ENCODE results near the gene UBTD1.

Gene UBTD1

DNA sequence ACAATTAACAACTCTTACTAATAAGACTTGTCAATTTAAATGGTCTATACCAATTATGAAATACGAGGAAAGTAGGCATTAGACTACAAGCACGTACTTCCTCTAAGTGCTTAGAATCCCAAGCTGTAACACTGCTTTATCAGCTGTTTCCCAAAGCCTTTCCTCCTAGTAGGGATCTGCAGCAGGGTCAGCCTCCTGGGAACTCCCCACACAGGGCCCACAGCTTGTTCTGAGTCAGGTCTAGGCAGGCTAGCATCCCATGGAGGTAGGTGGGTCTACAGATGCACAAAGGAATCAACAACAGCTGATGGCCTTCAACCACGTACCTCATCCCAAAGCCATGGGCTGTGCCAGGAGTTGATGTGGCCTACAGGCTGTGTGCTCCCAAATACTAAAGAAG, 15.2 kb upstream of the UBTD1 start:
- DNase-seq (ENCODE audit: low read depth) = no peak

DNA sequence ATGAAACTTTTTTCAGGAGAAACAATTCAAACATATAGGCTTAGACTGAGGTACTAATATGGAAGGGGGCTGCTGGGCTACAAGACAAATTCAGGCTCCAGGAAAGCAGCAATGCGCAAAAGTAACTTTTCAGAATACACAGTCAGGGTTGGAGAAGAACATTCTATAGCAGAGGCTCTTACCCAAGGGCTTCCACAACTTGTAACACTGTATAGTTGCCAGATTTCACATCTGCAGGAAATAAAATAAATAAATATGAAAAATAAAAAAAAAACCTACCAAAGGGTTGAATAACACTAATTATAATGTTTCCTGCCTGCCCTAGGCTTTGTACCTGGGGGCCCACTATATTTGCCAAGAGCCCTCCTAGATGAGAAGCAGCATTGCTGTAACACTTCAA, 14.8 kb upstream of the UBTD1 start:
- DNase-seq (ENCODE audit: low read depth) = no peak

DNA sequence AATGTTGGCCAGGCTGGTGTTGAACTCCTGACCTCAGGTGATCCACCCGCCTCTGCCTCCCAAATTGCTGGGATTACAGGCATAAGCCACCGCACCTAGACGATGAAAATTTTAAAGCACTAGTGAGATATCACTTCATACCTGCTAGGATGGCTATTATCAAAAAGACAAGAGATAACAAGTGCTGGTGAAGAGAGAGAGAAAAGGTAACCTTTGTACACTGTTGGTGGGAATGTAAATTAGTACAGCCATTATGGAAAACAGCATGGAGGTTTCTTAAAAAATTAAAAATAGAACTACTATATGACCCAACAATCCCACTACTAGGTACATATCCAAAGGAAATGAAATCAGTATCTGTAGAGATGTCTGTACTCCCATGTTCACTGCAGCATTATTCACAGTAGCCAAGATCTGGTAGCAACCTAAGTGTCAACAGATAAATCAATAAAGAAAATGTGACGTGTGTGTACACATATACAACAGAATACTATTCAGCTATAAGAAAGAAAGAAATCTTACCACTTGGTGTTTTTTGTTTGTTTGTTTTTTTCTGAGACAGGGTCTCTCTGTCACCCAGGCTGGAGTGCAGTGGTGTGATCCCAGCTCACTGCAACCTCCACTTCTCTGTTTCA, 13.0 kb upstream of the UBTD1 start:
- no peak for DNase-seq (ENCODE audit: low read depth)

DNA sequence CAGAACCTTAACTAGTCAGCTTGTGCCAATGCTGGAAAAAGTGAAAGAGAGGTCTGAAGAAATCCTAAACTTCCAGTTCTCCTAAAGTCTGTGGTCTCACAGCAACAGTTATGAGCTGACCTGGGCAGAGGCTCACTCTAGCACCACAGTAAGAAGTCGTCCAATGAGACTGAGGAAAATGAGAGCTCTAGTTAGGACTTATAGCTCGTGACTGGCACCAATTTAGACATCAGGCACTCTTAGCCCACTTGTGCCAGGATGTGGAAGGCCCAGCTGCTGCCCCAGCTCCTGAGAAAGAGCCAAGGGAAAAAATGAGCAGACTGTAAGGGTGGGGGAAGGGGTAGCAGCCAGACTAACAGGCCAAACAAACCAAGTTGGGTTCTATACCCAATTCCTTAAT, 8.1 kb upstream of the UBTD1 start:
- DNase-seq (ENCODE audit: low read depth) = no peak

DNA sequence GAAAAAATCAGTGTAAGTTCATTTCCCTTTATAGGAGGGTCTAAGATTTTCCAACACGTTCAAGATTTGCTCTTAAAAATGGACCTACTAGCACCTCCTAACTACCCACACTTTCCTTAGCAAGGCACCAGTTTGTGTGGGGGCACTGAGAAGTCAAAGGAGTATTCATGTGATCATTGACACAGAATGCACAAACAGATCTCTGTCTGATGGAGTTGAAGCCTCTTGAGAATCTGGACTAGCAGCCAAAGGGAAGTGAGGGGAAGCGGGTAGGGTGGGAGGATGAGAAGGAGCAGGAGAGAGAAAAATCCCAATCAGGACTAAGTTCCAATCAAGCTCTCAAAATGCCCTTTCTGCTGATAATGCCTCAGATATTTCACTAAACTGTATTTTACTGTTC, 4.6 kb upstream of the UBTD1 start:
- no peak for DNase-seq (ENCODE audit: low read depth)

DNA sequence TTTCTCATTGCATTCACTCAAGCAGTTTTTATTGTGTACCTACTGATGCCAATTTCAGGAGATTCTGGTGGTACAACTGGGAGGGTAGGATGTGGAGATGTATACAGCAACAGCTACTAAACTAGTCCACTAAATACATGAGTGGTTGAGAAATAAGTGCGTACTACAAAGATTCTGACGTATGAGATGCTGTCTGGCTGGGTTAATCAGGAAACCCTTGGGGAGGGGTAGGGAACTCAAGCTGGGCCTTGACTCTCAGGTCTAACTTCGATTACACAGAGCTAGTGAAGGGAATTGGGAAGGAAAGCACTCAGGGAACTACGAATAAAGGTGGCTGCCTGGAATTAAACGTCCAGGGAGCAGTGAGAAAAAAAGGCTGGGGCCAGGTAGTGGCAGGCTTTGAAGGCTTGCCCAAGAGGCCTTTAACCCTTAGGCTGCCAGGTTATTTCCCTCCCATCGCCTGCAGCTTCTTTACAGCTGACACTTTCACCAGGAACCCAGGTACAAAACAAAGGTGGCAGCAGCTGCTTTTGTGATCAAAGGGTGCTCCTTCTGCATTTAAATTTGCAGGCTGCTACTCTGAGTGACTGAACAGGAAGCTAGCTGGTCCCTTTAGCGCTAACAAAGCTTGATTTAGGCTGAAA, 3.7 kb upstream of the UBTD1 start:
- DNase-seq (ENCODE audit: low read depth) = no peak

DNA sequence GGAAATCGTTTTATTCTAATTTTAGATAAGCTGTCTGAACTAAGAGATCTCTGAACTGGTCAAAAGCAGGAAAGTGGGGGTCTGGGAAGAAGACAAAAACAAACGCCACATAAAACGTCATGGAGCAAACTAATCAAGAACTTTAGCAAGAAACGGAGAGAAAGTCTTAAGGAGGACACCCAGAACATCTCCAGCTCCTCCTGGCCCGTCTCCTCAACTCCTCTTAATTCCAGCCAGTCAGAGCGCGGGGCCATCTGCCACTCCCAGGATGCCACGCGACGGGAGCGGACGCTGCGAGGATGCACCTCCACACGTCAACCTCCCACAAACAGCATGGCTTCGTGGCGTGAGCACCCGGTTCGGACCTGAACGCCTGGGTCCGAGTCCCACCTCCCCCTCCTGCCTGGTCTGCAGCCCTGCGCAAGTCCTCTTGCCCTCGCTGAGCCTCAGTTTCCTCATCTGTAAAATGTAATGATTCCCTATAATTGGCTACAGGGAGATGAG, 1.1 kb upstream of the UBTD1 start:
- peak; percentile 33 for DNase-seq (ENCODE audit: low read depth)

DNA sequence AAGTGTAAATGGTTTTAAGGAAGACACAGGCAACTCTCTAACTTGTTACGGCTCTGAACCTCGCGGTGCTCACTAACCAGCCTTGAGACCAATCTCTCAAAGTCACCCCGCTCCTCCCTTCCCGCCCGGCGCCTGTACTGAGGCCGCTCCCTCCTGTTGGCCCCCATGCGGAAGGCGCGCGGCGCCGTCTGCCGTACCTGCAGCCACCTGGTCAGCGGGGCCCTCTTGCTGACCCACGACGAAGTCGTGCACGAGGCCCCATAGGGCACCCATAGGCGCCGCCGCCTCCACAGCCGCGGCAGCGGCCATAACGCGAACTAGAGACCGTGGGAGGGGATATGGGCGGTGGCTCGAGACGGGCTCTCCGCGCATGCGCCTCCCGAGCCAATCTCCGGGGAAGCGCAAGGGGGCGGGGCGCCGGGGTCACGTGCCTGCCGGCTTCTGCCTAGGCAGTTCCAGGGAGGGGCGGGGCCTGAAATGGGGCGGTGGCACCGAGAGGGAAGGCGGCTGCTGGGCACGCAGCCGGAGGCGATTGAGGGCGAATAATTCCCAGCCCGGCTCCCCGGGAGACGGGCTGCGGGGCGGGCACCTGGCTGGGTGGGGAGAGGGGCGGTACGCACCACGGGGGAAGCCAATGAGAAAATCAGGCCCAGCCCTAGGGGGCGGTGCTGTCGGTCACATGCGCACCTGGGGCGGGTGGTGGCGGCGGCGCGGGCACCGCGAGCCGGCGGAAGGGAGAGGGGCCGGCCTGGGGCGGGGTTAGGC, 466 bp upstream of the UBTD1 start, which contains the start of gene MMS19:
Gene MMS19, minus strand, starts transcription at position 347 of the 765 bp plus-strand sequence. Its CDS starts 38 bp downstream, at position 309.
- DNase-seq (ENCODE audit: low read depth) = peak; percentile 98

DNA sequence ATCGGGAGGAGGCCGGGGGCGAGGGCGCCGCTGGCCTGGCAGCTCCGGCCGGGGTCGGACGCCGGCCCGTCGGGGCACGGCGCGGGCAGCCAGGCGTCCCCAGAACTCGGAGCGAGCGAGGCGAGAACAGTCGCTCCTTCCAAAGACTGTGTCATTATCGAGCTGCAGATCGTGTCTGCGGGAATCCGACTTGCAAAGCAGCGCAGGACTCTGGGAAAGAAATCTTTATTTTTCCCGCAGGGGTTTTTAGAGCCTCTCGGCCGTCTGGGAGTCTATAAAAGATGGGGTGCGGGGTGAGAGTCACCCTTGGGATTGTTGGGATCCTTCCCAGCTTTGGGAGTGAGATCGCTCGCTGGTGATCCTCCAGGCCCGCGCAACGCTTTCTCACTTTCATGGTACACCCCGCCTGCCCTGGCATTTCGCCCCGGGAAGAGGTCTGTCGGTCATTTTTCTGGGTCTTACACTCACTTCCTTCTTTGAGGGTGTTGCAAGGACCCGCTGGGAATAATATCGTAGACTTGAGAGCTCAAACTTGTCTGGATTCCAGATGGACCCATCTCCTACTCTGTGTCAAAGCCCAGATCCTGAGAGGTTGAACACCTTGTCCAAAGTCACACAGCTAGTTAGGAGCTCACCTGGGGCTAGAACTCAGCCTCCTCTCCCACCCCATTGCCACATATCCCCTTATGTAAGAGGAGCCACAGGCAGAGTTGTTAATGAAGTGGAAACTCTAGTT, 1.0 kb downstream of the UBTD1 start:
- DNase-seq (ENCODE audit: low read depth) = no peak

DNA sequence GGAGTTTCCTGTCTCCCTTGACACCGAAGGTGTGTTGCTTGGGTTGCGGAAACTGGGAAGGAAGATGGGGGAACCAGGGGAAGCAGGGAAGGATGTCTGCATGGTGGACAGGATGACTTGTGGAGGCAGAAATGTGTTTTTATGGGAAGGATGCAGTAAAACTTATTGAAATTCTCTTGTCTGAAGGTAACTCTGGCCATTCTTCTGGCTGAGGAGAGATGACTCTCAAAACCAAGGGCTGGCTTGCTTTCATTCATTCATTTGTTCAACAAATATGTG, 1.5 kb downstream of the UBTD1 start:
- DNase-seq (ENCODE audit: low read depth) = no peak

DNA sequence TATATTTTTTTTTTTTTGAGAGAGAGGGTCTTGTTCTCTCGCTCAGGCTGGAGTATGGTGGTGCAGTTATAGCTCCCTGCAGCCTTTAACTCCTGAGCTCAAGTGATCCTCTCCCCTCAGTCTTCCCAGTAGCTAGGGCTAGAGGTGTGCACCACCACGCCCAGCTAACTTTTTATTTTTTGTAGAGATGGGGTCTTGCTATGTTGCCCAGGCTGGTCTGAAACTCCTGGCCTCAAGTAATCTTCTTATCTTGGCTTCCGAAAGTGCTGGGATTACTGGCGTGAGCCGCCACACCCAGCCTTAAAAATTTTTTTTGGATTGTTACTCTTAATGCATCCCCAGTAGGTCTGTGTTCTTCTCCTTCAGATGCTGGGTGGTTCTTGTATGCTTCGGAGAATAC, 4.2 kb downstream of the UBTD1 start:
- DNase-seq (ENCODE audit: low read depth) = no peak

DNA sequence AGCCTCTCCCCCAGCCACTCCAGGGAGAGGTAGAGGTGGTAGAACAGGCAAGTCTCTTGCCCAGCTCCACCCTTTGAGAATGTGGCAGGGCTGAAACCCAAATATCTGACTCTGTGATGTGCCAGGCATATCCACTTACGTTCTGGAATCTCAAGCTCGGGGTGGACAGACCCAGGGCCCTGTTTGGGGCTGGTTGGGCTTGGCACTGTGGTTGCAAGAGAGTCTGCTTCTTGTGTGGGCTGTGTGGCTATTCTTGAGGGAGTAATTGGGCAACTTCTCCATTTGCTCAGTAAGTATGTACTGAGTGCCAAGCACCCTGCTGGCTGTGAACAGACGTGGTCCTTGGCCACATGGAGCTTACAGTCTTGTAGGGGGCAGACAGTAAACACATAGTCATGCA, 4.7 kb downstream of the UBTD1 start:
- DNase-seq (ENCODE audit: low read depth) = no peak

DNA sequence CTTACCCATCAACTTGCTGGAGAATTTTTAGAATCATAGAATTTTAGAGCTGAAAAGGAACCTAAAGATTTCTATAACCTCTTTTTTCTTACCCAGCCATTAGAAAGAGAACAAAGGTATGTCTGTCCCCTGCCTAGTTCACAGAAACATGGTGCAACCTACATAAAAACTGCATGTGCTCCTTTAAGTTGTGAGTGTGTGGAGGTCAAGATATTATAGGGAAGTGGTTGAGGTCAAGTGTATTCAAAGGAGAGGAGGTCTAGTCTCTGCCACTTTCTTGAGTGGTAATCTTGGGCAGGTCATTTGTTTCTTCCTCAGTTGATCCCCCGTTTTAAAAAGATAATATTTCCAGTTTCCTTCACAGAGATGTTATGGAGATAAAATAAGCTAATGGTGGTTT, 6.4 kb downstream of the UBTD1 start:
- no peak for DNase-seq (ENCODE audit: low read depth)

DNA sequence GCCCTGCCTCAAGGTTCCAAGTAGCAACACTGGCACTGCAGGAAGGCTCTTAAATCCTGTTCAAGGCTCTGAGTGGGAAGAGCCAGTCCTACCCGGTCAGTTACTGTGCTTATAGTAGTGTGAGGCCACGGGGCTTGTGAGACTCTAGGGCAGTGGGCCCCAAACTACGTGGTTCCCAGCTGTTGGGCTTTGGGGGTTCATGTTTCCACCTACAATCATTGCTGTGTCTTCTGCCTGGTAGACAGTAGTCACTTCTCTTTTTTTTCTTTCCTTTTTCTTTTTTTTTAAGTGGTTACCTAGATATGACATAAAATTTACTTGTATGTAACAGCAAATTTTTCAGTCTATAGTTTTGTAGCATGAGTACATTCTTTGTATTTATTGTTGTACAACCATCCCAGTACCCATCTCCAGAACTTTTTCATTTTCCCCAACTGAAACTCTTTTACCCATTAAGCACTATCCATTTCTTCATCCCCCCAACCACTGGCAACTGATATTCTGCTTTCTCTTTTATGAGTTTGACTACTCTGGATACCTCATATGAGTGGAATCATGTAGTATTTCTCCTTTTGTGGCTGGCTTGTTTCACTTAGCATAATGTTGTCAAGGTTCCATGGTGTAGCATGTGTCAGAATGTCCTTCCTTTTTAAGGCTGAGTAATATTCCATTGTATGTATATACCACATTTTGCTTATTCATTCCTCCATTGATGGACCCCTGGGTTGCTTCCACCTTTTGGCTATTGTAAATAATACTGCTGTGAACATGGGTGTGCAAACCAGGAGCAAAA, 7.7 kb downstream of the UBTD1 start:
- no peak for DNase-seq (ENCODE audit: low read depth)

DNA sequence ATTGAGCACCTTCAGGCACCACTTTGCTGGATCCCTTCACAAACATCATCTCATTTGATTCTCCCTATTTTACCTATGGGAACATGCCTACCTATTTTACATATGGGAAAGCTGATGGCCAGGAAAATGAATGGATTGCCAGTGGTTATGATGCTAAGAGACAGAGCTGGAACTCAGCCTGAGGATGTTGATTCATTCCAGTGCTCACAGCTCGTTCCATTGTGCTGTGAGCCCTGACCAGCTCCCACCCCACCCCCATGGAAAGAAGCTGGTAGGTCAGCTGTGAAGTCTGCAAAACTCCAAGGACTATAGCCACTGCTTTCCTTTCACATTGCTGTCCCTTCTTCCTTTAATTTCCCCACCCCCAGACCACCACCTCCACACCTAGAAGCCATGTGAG, 9.6 kb downstream of the UBTD1 start:
- no peak for DNase-seq (ENCODE audit: low read depth)

DNA sequence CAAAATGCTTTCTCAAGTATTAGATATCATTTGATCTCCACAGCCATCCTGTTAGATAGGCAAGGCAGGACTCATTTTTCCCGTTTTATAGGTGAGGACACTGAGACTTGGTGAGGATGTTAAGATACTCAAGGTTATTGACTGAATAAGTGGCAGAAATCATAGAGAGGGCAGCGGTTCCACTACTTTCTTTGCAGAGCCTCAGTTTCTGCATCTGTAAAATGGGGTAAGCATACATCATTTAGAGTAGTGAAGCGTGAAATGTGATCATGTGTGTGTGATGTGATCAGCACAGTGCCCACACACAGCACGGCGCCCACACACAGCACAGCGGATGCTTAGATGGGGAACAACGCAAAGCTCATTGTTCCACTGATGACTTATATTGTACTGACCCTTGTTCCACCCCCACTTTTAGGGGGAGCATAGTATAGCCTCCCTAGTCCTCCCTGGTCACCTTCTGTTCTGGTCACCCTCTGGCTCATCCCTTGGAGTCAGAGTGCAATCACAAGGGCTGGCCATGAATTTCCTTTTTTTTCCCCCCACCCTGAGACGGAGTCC, 10.5 kb downstream of the UBTD1 start:
- no peak for DNase-seq (ENCODE audit: low read depth)

DNA sequence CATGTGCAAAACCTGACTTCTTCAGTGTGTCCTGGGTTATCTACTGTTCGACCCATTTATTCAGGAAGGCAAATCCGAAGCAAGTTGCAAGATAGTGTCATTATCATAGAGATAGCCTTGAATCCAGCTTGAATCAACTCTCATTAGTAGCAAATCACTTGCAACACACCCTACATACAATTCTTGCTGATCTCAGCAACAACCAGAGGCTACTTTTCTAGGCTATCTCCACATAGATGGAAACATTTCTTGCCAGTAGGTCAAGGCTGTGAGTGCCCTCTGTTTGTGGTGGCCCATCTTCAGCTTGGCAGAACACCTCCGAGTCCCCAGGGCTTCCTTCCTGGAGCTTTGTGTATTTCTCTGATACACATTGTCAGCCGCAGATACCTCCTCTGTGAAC, 12.0 kb downstream of the UBTD1 start:
- DNase-seq (ENCODE audit: low read depth) = no peak

DNA sequence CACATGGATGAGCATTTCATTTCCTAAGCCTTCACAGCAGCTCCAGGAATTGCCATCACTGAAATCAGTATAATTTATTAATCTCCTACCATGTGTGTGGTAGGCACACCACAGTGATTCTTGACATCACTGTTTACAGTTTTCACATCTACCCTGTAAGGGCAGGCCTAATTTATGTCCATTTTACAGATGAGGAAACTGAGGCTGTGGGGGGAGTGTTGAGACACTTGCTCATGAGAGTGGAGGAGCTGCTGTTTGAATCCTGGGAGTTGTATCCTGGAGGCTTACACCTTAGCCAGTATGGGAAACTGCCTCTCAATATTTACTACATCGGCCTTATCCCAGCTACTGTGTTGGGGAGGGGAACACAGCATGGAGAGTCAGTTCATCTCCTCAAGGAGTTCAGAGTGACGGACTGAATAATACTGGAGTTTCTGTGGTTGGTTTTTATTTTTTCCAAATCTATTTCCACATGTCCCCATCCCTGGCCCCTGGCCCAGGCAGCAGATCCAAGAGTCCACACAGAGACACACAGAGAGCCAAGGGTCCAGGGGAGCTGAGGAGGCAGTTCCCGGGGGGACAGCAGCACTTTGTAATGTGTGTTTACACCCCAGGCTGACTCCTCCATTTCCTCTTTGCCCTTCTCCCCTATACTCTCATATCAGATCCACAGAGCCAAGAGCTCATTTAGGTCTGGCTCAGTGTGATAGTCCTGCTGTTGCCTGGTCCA, 13.2 kb downstream of the UBTD1 start:
- no peak for DNase-seq (ENCODE audit: low read depth)

DNA sequence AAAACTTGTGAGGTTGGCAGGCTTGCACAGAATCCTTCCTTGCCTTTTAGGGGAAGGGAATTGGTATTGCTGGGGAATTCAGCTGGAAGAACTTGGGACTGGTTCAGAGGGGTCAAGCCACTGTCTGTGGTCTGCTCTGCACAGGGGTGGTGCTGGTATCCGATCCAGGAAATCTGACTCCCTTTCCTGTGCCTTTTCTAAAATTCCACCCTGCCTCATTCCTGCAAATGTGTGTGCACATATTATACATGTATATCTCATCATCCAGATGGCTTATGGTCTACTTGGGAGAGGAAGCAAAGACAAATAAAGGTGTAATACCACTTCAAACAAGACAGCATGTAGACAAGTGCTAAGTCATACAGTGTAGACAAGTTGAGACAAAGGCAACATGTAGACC, 14.3 kb downstream of the UBTD1 start:
- DNase-seq (ENCODE audit: low read depth) = no peak

DNA sequence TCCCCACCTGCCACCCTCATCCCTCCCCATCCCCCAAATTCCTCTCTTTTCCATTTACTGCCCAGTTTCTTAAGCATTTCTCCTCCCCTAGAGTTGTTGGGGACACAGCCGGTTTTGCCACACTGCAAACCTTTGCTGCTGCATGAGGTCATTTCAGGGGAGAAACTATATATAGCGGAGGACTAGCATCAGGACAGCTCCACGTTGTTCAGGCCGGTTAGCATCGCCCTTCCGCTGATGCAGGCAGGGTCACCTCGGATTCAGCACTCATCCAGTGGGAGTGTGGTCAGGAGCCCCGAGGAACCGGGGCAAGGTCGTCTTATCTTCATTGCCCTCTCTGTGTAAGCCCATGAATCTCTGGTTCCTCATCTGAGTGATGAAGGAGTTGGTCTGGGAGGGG, 15.6 kb downstream of the UBTD1 start:
- no peak for DNase-seq (ENCODE audit: low read depth)
